NOMO-1 treated with DMSO at 0.1 percent for 48 hours (cell line): ENCODE data around the gene MORF4L1.
"Not testable (repeated sequence)": the region's sequence is repeated elsewhere in the genome, so short reads cannot be mapped to it uniquely, and the experiment has no call there.

Experiments used
- DNase-seq: peaks from one replicate; lab custom pipeline; 2025; ENCODE audit not compliant: unreplicated experiment; lab: John Stamatoyannopoulos, UW

Gene MORF4L1, protein sequence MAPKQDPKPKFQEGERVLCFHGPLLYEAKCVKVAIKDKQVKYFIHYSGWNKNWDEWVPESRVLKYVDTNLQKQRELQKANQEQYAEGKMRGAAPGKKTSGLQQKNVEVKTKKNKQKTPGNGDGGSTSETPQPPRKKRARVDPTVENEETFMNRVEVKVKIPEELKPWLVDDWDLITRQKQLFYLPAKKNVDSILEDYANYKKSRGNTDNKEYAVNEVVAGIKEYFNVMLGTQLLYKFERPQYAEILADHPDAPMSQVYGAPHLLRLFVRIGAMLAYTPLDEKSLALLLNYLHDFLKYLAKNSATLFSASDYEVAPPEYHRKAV

GRCh38 chr15:78872155-78872971 is at the start of gene MORF4L1:
Gene MORF4L1 (plus strand): TSS chr15:78872890. CDS start chr15:78873018, 128 bp downstream.
- DNase-seq = peak; percentile 91

- no peak for DNase-seq
Measured at GRCh38 chr15:78828920-78829319, 43.8 kb upstream of the MORF4L1 start.

DNA sequence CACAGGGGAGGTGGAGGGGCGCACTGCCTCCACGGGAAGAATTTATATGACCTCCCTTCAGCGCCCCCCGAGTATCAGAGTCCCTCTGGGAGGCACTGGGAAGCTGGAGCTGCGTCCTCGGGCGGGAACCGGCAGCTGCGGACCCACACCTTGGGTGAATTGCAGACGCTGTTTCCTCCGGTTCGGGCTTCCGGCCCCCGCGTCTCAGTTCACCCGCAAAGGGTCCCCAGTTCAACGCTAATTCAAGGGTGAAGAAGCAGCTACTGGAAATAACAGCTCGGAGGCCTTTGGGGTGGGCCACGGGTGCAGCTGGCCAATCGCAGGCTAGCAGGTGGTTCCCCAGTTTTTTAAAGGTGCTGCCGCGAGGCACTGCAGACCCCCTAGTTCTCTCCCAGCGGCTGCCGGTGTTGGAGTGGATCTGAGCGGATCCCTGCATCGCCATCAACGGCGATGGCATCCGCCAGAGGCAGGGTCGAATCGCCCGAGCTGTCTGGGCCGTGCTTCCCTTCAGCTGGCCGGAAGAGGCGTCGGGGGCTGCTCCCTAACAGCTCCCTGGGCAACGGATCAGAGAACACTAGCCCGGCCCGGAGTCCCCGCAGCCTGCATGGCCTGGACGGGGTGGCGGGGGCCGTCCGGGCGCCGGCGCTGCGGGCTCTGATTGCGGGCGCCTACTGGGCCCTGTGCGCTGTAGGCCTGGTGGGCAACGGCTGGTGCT is 42.0 kb upstream of the MORF4L1 start:
- no peak for DNase-seq

GRCh38 chr15:78831229-78832207 is 41.2 kb upstream of the MORF4L1 start:
- DNase-seq = no peak

DNA sequence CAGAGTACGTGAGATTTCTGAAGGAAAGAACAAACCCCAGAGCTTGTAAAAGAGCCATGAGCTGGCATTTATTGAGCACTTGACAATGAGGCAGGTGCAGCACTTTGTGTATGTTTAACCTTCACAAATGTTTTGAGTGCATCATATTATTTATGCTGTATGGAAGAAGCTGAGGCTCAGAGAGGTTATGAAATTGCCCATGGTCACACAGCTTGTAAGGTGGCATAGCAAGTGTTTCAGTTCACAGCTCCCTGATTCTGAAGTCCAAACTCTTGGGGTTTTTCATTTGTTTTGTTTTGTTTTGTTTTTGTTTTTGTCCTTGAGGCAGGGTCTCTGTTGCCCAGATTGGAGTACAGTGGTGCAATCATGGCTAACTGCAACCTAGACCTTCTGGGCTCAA is 36.4 kb upstream of the MORF4L1 start:
- DNase-seq = no peak

DNA sequence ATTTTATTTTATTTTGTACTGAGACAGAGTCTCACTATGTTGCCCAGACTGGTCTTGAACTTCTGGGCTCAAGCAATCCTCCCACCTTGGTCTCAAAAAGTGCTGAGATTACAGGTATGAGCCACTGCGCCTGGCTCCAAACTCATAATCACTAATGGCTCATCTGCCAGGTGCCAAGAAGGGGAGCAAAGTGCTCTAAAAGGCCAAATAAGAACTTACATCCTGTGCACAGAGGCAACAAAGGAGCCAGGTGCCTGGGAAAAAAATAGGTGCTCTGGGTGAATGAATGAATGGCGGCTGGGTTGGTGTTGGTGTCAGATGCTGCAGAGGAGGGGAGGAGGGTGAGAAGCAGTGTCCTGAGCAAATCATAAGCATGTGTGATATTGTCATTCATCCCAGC is 35.6 kb upstream of the MORF4L1 start:
- DNase-seq = no peak

GRCh38 chr15:78837543-78837942 is 35.1 kb upstream of the MORF4L1 start:
- DNase-seq = no peak

GRCh38 chr15:78838489-78838888 is 34.2 kb upstream of the MORF4L1 start:
- no peak for DNase-seq

DNA sequence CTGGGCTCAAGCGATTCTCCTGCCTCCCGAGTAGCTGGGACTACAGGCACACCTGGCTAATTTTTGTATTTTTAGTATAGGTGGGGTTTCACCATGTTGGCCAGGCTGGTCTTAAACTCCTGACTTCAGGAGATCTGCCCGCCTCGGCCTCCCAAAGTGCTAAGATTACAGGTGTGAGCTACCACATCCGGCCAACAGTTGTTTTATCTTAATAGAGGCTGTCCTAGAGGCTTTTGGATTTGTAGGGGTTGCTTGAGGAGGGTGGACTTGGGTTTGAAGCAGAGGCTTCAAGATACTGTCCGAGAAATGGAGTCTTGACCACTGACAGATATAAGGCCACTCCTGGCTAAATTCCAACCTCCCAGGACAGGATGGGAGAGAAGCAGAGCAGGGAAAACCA is 33.5 kb upstream of the MORF4L1 start:
- DNase-seq = not testable (repeated sequence)

- peak; percentile 71 for DNase-seq
Measured at GRCh38 chr15:78840661-78841375, 31.9 kb upstream of the MORF4L1 start.

GRCh38 chr15:78841376-78841706 is 31.3 kb upstream of the MORF4L1 start:
- no peak for DNase-seq

DNA sequence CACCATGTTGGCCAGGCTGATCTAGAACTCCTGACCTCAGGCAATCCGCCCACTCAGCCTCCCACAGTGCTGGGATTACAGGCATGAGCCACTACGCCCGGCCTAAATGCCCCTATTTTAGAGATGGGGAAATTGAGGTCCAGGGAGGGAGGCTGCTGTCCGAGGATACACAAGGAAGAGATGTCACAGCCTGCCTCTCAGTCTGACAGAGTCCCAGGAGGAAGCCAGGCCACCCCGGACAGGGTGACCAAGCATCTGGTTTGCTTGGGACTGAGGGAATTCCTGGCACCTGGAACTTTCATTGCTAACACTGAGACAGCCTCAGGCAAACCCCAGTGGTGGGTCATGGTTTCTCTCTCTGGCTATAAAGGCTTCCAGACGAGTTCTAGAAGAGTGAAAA is 30.8 kb upstream of the MORF4L1 start:
- DNase-seq = no peak

GRCh38 chr15:78842519-78842918 is 30.2 kb upstream of the MORF4L1 start:
- no peak for DNase-seq

- DNase-seq = not testable (repeated sequence)
Measured at GRCh38 chr15:78846906-78847305, 25.8 kb upstream of the MORF4L1 start.

DNA sequence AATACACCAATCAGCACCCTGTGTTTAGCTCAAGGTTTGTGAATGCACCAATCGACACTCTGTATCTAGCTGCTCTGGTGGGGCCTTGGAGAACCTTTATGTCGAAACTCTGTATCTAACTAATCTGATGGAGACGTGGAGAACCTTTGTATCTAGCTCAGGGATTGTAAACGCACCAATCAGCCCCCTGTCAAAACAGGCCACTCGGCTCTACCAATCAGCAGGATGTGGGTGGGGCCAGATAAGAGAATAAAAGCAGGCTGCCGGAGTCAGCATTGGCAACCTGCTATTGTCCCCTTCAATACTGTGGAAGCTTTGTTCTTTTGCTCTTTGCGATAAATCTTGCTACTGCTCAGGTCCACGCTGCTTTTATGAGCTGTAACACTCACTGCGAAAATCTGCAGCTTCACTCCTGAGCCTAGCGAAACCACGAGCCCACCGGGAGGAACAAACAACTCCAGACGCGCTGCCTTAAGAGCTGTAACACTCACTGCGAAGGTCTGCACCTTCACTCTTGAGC is 25.2 kb upstream of the MORF4L1 start:
- DNase-seq = not testable (repeated sequence)

DNA sequence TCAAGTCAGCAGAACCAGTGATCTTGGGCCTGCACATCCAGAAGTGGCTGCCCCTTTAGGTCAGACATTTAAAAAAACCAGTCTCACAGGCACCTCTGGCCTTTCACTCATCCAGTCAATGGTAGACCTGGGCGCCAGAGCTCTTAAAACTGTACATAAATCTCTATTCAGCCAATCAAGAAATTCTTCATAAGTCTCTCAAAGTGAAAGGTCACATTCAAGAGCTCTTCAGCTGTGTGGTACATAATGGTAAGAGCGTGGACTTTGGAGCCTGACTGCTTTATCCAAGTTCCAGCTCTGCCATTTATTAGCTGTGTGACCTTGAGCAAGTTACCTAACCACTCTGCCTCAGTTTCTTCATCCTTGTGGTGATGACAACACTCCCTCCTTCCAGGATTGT is 22.3 kb upstream of the MORF4L1 start:
- no peak for DNase-seq

- no peak for DNase-seq
Measured at GRCh38 chr15:78850941-78851755, 21.5 kb upstream of the MORF4L1 start.

DNA sequence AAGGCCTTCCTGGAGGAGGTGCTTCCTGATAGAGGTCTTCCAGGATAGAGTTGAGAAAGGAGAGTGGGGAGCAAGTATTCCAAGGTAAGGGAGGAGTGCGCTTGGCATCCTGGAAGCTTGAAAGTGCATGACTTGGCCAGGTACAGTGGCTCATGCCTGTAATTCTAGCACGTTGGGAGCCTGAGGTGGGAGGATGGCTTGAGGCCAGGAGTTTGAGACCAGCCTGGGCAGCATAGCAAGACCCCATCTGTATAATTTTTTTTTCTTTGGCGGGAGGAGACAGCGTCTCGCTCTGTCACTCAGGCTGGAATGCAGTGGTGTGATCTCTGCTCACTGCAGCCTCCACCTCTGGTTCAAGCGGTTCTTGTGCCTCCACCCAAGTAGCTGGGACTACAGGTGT is 19.2 kb upstream of the MORF4L1 start:
- DNase-seq = no peak

DNA sequence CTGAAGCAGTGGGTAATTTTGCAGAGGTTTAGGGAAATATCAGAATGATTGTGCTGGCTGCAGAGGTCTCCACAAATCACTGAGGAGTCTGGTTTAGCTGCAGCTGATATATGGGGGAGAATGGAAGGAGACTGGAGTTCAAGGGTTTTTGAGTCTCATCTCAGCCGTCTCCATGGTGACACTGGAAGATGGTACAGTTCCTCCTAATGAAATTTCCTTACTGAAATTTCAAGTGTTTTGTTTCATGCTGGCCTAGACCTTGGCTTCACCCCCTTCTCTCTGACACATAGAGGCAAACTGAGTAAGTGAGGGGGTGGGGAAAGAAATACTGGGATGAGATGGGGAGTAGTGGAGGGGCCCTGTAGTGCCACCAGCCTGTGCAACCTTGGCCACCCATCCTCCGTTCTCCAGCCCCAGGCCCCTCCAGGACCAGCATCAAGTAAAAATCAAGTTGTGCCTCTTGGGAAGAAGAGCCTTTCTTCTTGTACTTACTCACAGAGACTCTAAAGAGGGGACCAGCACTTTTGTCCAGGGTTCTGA is 17.8 kb upstream of the MORF4L1 start:
- DNase-seq = no peak
